ENCODE data around the gene METTL16.
A peak's percentile ranks its signal among the peaks of the same experiment; 100 is the strongest.

Gene METTL16

DNA sequence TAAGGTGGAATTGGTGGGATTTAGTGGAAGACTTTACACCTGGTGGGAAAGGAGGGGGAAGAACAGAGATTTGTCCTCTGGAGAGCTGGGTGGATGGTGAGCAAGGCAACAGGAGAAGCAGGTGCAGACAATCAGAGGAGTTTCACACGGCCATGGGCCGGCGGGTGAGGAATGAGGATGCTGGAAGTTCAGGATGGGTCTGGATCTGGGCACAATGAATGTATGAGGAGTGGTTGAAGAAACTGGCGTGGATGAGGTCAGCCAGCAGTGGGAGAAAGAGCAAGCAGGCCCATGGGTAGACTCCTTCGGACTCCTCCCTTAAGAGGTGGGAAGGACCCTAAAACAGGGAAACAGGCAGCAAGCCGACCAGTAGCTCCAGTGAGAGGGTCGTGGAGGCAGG, 100.7 kb downstream of the METTL16 start:
- no peak for DNase-seq

DNA sequence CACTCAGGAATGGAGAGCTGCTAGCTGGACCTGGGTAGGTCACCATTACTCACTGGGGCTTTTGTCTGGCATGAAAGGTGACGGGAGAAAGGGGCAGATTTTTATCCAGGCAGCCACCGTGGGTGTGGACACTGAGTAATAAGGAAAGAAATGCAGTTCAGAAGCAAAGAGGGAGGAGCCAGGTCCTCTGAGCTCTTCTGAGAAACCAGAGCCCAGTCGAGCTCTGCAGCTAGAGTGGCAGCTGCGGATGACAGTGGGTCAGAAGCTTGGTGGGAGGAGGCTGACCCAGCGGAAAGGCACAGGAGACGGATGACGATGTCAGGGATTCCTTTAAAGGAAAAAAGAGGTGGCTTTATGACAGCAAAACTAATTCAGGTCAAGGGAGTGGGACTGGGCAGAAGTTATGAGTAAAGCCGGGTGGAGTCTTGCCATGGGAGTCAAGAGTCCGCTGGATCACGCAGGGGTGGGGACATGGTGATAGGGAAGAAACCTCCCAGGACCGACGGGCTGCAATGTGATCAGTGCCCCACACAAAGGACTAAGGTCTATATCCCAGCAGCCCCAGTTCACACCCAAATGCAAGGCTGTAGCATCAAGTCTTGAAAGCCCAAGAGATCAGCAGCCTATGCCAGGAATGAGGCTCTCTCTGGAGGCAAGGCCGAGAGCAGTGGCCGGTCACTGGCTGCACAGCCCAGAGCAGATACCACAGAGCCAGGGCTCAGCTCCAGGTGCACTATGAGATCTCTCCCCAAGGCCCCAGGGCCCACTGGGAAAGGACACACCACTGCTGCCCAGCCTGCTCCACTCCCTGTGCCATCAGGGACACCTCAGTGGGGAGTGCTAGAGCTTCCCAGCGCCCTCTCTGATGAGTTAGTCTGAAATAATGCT, 104.5 kb downstream of the METTL16 start:
- no peak for DNase-seq

DNA sequence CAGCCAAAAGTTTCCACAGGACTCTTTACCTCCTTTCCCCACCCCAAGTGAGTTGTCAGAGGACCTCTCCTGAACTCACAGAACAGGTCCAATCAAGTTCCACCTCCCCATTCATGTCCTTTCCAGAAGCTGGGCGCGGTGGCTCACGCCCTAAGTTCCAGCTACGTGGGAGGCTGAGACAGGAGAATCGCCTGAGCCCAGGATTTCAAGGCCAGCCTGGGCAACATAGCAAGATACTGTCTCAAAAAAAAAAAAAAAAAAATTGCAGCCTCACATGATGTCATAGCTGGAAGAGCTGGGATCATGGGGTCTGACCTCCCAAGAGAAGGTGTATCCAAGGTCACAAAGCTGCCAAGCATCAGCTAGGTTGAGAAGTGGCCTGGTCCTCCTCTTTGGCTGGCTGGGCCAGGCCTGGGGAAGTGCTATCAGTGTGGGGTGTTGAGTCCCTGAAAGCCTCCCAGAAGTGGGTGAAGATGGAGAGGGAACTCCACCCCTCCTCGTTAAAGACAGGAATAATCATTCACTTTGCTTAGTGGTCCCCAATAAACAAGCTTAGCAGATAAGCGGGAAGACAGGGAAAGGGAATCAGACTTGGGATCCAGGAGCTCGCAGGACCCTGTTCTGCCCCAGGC, 105.3 kb downstream of the METTL16 start:
- DNase-seq, result no peak

DNA sequence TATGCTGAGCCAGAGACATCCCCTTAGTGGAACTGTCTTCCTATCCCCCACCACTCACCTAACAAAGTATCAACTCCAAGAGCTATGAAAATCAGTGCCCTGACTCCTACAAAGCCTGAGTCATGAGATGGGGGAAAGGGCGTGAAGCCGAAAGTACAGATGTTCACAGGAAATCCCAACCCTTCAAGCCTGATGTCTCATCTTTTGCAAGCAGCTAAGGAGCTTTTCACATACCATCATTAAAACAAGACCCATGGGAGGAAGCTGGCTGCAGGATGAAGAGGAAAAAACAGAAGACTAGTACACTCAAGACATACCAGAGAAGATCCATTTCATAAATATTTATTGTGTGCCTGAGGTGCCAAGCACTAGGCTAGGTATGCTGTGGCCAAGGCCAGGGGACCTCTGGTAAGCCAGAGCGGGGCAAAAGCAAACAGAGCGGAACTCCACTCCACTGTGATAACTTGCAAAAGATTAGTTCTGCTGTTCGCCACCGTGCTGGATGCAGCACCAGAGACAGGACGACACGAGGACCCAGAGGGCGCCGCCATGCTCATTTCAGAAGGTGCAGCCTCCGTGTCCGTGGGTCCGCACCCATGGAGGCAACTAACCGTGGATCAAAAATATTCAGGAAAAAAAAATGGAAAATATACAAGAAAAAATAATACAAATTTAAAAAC, 106.3 kb downstream of the METTL16 start:
- DNase-seq, result no peak

DNA sequence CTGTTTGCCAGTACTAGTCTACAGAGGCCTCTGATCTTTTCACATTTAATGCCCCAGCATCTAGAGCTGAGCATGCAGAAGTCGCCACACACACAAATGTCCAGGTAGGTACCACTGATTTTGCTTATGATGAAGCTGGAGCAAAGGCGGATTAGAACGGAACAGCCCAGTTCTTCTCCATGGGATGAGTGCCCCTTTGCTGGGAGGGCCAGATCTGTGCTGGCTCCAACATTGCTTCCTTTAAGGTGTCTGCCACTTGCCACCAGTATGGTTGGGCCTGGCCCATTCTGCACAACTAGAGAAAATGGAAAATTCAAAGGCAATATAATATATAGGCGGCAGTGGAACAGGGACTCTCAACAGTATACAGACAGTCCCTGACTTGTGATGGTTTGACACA, 108.6 kb downstream of the METTL16 start:
- DNase-seq, result no peak

DNA sequence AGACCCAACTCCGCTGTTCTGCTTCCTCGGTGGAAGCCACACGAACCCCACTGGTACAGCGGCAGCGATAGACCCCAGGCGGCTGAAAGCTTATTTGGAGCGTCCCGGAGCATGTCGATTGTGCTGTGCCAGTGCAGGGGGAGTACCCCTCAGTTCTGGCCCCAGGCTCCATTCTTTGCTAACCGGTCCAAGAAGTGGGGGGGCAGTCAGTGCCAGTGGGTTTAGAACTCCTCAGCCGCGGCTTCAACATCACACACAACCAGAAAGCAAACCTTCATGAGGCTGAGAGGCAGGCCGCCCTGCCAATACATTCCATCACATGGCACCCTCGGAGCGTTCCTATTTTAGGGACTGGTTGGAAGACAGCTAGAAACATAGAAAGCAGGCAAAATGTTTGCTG, 109.1 kb downstream of the METTL16 start:
- no peak for DNase-seq

DNA sequence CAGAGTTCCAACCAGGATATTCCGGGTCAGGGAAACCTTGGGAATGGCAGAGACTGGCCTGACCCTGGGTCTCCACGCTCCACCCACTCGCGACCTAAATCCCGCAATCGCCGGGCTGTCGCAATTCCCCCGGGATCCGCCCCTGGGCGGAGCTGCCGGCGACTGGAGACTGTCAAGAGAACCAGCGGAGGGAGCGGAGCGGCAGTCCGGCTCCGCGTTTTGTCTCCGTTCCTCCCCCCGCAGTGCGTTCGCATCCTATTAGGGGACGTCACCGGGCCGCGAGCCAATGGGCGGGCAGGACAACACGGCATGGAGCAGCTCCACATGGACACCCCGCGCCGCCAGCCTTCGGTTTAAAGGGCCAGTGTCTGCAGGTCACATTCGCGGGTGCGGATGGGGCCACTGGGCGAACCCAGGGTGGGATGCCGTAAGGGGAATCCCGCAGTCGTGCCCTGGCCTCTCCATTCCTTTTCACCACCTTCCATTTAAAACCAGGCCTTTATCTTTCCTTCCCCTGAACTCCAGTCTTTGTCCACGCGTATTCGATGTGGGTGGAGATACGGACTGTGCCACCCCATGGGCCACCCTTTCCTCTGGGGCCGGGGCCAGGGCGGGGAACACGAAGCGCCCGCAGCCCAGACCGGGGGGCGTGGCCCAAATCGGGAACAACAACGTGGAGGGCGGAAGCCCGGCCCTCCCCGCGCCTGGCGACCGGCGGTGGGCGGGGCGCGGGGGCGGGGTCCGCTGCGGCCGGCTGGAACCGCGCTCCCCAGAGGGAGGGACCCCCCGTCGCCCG, 110.1 kb downstream of the METTL16 start:
- peak; percentile 88 for DNase-seq

DNA sequence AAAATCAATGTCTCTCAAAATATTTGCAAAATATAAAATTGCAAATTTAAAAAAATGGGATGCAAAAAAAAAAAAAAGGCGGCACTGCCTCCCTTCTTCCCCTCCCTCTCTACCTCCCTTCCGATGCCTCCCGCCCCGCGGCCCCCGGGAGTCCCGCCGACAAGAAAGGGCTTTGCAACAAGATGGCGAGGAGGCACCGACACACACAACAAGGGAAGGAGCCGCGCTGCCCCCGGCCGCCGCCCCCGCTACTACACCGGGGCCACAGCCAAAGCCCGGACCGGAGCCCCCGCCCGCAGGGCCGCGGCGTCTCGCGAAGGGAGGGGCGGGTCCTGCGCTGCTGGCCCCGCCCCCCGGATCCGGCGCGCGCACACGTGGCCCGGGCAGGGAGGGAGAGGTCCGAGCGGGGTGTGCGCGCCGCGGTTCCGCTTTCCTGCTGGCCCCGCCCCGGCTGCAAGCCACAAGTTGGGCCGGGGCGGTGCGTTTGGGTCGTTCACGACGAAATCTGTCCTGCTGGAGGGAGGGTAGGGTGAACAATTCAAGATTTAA, 110.7 kb downstream of the METTL16 start, which contains the start of gene MNT:
Gene MNT (minus strand): TSS at position 184 of the 549 bp plus-strand sequence. CDS start 348 bp downstream, outside the sequence.
- DNase-seq, result peak; percentile 81

DNA sequence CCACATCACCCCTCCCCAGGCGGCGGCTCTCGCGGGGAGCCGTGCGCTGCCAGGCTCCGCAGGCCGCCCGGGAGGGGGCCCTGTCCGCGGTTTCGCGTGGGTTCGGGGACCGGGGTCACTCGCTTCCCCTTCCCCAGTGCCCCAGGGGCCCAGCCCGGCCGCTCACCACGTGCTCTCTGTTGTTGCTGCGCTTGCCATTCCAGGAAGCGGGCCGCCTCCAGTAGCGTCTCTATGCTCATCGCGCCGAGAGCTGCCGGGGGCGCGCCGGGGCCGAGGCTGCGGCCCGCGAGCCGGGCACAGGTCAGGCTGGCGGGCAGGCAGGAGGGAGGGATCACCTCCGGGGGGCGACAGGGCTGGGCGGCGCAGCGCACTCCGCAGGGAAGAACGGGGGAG, 111.2 kb downstream of the METTL16 start:
- DNase-seq, result no peak

DNA sequence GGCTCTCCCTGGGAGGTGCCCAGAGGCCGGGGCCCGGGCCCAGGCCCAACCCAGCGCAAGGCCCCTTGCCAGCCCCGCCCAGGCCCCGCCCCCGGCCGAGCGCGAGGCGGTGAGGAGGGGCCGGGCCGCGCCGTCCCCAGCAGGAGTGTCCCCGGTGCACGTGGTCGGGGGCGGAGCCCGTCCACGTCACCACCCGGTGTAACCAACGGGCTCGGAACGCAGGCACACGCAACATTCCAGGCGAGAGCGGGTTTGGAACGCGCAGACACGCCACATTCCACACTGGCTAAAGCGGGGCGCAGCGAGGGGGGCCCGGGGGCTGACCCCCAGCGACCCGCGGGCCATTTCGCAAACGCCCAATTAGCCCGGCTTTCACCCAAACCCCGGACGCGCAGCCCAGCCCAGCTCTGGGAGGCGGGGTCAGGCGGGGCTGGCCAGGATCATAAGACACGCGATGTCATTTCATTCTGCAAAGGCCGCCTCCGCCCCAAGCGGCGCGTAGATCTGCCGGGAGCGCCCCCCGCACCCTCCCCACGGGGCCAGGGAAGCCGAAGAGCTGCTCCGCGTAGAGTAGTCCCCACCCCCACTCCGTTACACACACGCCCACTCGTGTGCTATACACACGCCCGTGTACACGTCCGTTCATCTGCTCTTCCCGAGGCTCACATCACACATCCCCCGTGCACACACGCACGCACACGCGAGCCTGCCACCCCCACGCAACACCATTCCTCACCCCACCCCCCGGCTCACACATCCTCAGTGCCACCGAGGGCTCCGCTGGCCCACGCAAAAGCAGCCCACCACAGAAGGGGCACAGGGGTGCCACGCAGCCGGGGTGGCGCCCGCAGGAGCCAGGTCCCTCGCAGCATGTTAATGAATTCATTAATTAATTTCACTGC, 111.9 kb downstream of the METTL16 start:
- DNase-seq, result peak; percentile 75

DNA sequence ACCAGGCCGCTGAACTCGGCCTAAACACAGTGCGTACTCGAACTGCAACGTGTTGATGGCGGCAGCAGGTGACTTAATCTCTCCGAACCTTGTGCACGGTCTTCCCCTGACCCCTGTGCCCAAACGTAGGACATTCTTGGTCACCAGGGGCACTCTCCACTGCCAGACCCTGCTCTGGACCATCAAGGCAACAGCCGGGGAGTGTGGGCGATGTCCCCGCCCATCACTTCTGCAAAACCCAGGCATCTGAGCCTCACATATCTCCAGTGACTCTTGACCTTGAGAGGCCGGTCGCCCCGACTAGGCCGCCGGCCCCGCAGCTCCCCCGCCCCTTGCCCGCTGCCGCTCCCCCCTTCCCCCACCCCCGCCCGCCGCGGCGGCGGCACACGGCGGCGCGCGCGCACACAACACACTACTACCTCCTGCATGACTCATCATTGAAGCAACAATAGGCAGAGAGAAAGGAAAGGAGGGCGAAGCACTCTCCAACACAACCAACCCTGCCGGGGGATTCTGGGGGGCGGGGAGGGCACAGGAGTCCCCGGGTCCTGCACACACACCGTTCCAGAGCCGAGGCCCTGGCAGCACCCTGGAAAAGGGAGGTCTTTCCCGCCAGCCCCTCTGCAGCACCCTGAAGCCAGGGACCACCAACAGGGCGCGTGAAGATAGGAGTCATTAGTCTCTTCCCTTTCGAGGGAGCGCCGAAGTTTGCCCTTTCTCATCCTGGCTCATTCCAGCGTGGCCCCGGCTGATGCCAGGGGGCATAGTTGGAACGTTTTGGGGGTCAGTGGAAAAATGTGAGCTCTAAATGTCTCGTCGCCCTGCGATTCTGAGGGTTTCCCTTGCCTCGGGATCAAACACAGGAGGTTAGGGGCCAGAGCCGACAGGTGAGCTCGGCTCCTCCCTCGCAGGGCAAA, 112.8 kb downstream of the METTL16 start:
- no peak for DNase-seq

DNA sequence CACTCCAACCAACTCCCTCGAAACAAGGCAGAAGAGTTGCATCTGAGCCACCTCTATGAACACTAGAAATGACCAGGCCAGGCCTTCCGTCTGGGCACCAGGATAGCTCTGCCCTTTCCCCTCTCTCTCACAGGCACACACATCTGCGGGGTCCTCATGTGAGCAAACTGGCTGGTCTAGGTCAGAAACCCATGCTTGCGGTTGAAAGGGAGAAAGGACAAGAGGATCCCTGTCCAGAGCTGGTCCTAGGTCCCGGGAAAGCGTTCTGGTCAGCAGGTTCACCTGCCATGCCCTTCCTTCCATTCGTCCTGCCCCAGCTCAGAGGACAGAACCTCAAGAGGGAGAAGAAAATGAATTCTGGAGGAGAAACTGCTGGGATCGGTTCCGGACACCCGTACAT, 113.5 kb downstream of the METTL16 start:
- DNase-seq, result no peak

DNA sequence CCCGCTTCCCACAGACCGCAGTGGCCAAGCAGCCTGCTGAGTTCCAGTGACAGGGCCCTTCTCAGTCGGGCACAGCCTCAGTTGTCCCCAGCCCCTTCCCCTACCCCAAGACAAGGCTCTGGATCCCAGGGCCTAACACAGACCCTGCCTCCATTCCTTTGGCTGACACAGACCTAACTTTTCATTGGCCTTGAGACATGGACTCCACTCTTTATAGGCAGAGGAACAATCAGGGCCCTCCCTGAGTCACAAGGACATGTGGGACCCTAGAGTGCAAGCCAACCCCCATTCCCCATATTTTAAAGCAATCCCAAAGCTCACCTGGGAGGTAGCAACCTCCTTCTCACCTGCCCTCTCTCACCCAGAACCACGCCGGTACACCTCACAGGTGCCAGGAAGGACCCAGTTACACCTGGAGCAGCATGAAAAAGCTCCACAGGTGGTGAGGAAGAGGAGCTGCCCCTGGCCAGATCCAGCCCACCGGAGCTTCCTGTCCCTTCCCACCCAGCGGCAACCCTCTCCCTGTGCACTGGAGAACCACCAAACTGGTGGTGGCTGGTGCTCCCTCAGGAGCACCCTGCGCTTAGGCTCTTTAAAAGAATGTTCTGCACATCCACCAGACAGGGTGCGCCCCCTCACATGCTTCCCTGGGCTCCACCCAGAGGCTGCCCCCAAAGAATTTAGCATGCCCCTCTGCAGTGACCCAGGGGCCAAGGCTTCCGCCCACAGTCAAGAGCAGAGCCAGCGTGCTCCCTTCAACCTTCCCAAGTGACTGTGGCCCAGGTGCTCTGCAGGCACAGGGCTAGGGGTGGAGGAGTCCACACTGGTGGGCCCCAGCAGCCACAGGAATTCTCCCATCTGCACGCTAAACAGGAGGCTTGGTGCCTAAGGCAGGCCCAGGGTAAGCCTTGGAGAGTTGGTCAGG, 114.2 kb downstream of the METTL16 start:
- no peak for DNase-seq

DNA sequence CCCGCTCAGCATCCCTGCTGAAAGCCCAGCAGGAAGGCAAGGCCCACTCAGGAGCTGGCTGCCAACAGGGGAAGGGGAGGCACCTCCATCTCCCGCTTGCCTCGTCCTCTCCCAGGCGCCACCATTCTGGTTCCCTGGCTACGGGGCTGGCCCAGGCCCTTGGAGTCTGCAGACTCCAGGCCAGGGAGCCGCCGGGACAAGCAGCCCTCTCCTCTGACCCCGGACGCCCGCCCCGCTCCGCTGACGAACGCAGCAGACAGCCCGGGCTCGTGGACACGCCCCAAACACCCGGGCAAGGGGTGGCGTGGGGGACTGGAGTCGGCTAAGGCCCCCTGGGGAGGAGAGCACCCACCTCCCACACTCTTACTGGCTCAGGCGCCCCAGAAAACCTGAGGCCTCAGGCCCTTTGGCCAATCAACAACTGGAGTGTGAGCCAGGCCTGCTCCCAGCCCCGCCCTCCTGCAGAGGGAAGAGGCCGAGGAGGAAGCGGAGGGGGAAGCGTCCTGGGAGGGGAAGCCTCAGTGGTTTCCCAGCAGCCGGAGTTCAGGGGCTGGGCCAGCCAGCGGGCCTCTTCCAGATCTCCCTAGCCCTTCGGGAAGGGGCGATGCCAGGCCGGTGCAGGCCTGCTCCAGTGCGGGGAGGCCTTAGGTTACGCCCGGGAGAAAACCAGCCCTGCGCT, 115.0 kb downstream of the METTL16 start:
- DNase-seq, result peak; percentile 38

DNA sequence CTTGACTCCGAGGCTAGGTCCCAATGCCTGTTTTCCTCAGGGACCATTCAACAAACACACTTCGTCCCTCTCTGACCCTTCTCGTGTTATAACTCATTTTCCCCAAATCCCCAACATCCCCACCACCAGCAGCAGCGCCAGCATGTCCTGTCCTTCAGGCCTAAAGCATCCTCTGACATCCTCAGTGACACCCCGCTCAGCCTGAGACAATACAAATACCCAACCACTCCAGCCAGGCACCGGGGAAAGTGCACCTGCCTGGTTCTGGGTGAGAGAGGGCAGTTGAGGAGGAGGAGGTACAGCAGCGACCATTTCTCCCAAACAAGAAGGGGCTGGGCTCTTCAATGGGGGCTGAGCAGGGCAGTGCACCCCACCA, 115.5 kb downstream of the METTL16 start:
- DNase-seq, result no peak

DNA sequence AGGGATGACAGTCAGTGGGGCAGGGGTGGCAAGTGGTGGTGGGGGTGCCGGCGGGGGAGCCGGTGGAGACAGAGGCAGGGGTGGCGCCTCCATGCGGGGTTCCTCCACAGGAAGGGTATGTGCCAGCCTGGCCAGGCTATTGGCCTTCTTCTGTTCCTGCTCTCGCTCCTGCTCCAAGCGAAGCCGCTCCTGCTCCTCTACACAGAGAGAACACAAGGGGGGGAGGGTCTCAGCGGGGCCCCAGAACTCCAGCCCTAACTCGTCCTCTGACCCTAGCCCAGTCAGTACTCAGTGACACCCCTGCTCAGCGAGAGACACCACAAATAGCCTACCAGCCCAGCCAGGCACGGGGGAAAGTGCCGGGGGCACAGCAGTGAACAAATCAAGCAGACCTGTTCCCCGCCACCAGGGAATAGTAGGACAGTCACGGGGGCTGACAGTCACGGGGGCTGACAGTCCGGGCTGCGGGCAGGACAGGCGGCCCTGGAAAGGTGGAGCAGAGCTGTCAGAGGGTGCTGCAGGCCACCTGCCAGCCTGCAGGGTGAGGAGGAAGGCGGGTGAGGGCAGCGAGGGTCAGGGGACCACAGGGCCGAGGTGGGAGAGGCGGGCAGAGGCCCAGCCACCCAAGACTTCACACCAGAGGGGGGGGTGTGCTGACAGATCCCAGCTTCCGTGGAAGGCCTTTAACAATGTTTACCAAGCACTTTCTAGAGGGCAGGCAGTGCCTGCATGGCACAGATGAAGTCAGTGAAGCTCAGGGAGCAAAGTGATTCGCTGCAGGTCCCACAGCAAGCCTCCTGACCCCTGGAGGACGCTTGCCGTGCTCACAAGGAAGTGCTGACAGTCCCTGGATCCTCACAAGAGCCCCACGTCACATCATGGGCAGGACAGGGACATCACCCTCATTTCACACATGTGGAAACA, 116.2 kb downstream of the METTL16 start:
- DNase-seq, result no peak

DNA sequence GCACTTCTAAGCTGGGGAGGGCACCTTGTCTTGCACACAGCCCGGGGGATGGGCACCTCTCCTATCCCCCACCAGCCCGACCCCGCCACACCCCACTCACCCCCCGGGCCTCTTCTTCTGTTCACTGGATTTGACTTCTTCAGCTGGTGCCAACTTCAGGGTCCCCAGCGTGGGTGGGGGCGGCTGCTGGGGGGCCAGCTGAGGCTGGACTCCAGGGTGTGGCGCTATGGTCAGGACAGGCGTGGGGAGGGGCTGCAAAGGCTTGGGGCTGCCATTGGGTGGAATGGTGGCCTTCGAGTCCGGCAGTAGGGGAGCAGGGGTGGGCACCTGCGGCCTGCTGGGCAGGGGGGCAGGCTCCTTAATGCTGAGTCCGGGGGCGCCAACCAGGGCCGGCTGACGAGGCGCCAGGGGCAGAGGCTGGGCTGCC, 116.9 kb downstream of the METTL16 start:
- DNase-seq, result no peak
